Esophagus muscularis mucosa (tissue), 4 donors: ENCODE data around the gene THADA. TPM values are rescaled to one million over a fixed set of nuclear protein-coding genes. Genes with fewer than 3 reads are reported as not detected.

Experiments
- DNase-seq: peaks from one replicate; pipeline ENCODE4 v3.0.0-alpha.2; 2017; ENCODE audit errors: extremely low spot score
- H3K27ac ChIP-seq, 4 donors: fragments of 200-600 bp; sonication (generic); replicated peaks in 1 of 4; 1 replicate in 3 of 4; 2 replicates in 1 of 4; pipeline ENCODE4 v1.5.1; 2016 to 2019; ENCODE audit warnings: mild to moderate bottlenecking in 1 of 4
- H3K27me3 ChIP-seq, 4 donors: fragments of 200-600 bp; sonication (generic); one replicate each; pipeline versions ENCODE4 v1.5.1 to v1.6.0; 2016 to 2019
- H3K36me3 ChIP-seq, 4 donors: fragments of 200-600 bp; sonication (generic); one replicate each; pipeline ENCODE4 v1.5.1; 2016 to 2019
- H3K4me1 ChIP-seq, 4 donors: fragments of 200-600 bp; sonication (generic); one replicate each; pipeline ENCODE4 v1.5.1; 2016 to 2019
- H3K4me3 ChIP-seq, 4 donors: fragments of 200-600 bp; sonication (generic); 1 replicate in 2 of 4; 2 replicates in 2 of 4; pipeline ENCODE4 v1.5.1; 2016 to 2019; ENCODE audit warnings: mild to moderate bottlenecking in 4 of 4, moderate library complexity in 1 of 4
- H3K9me3 ChIP-seq, 4 donors: fragments of 200-600 bp; sonication (generic); 1 replicate in 3 of 4; 2 replicates in 1 of 4; pipeline ENCODE4 v1.5.1; 2016 to 2019
- EP300 ChIP-seq: sonication (generic); formaldehyde crosslinking; IDR thresholded peaks from one replicate; pipeline ENCODE4 v1.6.1; 2017; ENCODE audit warnings: antibody characterized with exemption
- POLR2A ChIP-seq: fragments of 450-650 bp; IDR thresholded peaks from one replicate; pipeline ENCODE4 v1.6.1; 2017; ENCODE audit warnings: antibody characterized with exemption, moderate library complexity, mild to moderate bottlenecking, low read depth
- POLR2AphosphoS5 ChIP-seq, 2 donors: sonication (generic); formaldehyde crosslinking; IDR thresholded peaks; one replicate each; pipeline ENCODE4 v1.6.1; 2017; ENCODE audit warnings: antibody characterized with exemption in 2 of 2
- WGBS: methylation state at CpG from one replicate; pipeline ENCODE4 v1.1.5; 2018; 5-methylcytosine and 5-hydroxymethylcytosine counted together
- intact Hi-C: fragments of 100-400 bp; cut with DNase I; formaldehyde crosslinking; loops from one replicate; pipeline ENCODE4 v1.15.1; 2023
- total RNA-seq, 4 donors: library from RNA; depleted of rRNA; stranded (reverse); fragments of >200 nt; gene quantifications; one replicate each; pipeline versions ENCODE4 v1.1.0 to v1.2.1, GENCODE V29; 2016
- TF ChIP-seq, protein P1 (sequence below), 3 experiments: fragments of 200-600 bp in 2 of 3; fragments of 450-650 bp in 1 of 3; sonication (generic) in 2 of 3; IDR thresholded peaks; one replicate each; pipeline ENCODE4 v1.5.1; 2017 to 2019; ENCODE audit warnings: antibody characterized with exemption in 3 of 3, mild to moderate bottlenecking in 2 of 3, moderate library complexity in 1 of 3

THADA gene
- total RNA-seq, 4 donors from 2014 or later = 17.2 to 28.7 (median 21.3) TPM

GRCh38 chr2:43292851-43293743 is 302.7 kb downstream of the THADA start:
- Histone ChIP-seq H3K27ac (peak overlapping the region; percentile 59 to 70 (median 65)), H3K4me1 (peaks cover 10 to 23% (median 13%) of the 10 kb centered on the region in 4 donors), H3K36me3 (peaks cover 0 to 23% (median 8%) of the 10 kb centered on the region in 4 donors), H3K4me3 (no peak overlapping the region), H3K9me3 (no peaks in the 10 kb centered on the region), H3K27me3 (no peaks in the 10 kb centered on the region)
- no peak for DNase-seq
- 94% methylated on average over 11 of the region's 11 CpGs for WGBS
- intact Hi-C loops = no loop called here
- no peak for TF ChIP-seq POLR2AphosphoS5 (IDR thresholded peaks at IDR 0.05)
- TF ChIP-seq EP300 = no peak
- no peak for TF ChIP-seq POLR2A
- TF ChIP-seq, protein P1, sequence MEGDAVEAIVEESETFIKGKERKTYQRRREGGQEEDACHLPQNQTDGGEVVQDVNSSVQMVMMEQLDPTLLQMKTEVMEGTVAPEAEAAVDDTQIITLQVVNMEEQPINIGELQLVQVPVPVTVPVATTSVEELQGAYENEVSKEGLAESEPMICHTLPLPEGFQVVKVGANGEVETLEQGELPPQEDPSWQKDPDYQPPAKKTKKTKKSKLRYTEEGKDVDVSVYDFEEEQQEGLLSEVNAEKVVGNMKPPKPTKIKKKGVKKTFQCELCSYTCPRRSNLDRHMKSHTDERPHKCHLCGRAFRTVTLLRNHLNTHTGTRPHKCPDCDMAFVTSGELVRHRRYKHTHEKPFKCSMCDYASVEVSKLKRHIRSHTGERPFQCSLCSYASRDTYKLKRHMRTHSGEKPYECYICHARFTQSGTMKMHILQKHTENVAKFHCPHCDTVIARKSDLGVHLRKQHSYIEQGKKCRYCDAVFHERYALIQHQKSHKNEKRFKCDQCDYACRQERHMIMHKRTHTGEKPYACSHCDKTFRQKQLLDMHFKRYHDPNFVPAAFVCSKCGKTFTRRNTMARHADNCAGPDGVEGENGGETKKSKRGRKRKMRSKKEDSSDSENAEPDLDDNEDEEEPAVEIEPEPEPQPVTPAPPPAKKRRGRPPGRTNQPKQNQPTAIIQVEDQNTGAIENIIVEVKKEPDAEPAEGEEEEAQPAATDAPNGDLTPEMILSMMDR (IDR thresholded peaks at IDR 0.05) = no peak

DNA sequence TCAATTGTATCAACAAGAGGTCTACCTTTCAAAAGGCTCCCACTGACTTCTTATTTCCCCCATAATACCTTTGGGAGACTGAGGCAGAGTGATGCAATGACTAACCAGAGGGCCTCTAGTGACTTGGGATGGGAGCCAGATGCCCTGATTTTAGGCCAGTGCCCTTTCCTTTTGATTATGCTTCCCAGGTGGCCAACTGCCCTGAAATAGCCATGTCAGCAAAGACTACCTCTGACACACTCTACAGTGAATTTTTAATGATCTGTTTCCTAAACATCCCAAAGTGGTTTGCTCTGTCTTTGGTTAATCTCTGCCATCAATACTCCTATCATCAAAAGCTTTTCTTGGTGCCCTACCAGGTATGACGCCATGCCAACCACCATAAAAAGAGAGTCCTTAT is 303.5 kb downstream of the THADA start:
- WGBS = 100% methylated on average over 1 of the region's 1 CpG
- TF ChIP-seq EP300 (no peak), POLR2A (no peak), POLR2AphosphoS5 (IDR thresholded peaks at IDR 0.05) (no peak)
- TF ChIP-seq, protein P1 (IDR thresholded peaks at IDR 0.05) = no peak
- Histone ChIP-seq H3K27ac (peak overlapping the region in 1 of 4 donors; percentile 63), H3K9me3 (no peaks in the 10 kb centered on the region), H3K36me3 (peaks cover 0 to 27% (median 10%) of the 10 kb centered on the region in 4 donors), H3K27me3 (no peaks in the 10 kb centered on the region), H3K4me1 (peaks cover 10 to 23% (median 13%) of the 10 kb centered on the region in 4 donors), H3K4me3 (no peak overlapping the region)
- no peak for DNase-seq
- intact Hi-C loops = no loop called here

DNA sequence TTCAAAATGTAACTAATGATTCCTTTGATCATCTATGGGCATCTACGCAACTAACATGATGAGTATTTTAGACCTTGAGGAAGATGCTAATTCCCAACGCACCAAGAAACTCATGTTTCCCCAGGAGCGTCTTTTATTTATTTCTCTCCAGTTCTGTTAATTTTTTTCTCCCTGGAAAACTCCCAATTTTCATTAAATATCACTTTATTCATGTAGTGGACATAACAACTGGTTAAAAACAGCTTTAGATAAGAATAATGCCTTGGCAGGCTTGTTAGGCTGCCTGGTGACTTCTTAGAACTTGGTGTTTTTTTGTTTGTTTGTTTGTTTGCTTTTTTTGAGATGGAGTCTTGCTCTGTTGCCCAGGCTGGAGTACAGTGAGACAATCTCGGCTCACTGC is 306.5 kb downstream of the THADA start:
- Histone ChIP-seq H3K36me3 (peaks cover 0 to 54% (median 35%) of the 10 kb centered on the region in 4 donors), H3K27me3 (no peaks in the 10 kb centered on the region), H3K4me3 (no peak overlapping the region), H3K27ac (no peak overlapping the region), H3K9me3 (peaks cover 0 to 4% (median under 1%) of the 10 kb centered on the region in 4 donors), H3K4me1 (peaks cover 4 to 17% (median 8%) of the 10 kb centered on the region in 4 donors)
- WGBS = 87% methylated on average over 4 of the region's 4 CpGs
- DNase-seq = no peak
- intact Hi-C loops = no loop called here
- TF ChIP-seq, protein P1 (IDR thresholded peaks at IDR 0.05) = no peak
- TF ChIP-seq EP300 (no peak), POLR2A (no peak), POLR2AphosphoS5 (IDR thresholded peaks at IDR 0.05) (no peak)

- no peak for DNase-seq
- TF ChIP-seq, protein P1 (IDR thresholded peaks at IDR 0.05) = no peak
- TF ChIP-seq POLR2A (no peak), EP300 (no peak), POLR2AphosphoS5 (IDR thresholded peaks at IDR 0.05) (no peak)
Measured at GRCh38 chr2:43288417-43289305, 307.2 kb downstream of the THADA start.

More at GRCh38 chr2:43288417-43289305, 307.2 kb downstream of the THADA start:
- H3K36me3 ChIP-seq = peaks cover 0 to 61% (median 42%) of the 10 kb centered on the region in 4 donors
- no peaks in the 10 kb centered on the region for H3K27me3 ChIP-seq
- intact Hi-C loops = no loop called here
- H3K27ac ChIP-seq = no peak overlapping the region
- H3K4me3 ChIP-seq = no peak overlapping the region
- H3K4me1 ChIP-seq = peaks cover 0 to 11% (median 5%) of the 10 kb centered on the region in 4 donors
- H3K9me3 ChIP-seq = peaks cover 0 to 8% (median 3%) of the 10 kb centered on the region in 4 donors
- 86% methylated on average over 4 of the region's 4 CpGs for WGBS
